Medulla oblongata (tissue), 1 donor: ENCODE data around the gene MBD4.
"Not testable (repeated sequence)": the region's sequence is repeated elsewhere in the genome, so short reads cannot be mapped to it uniquely, and the experiment has no call there.

Experiments
- DNase-seq: peaks from one replicate; pipeline ENCODE4 v3.0.0-alpha.2; 2015; ENCODE audit errors: extremely low spot score

The MBD4 gene

DNA sequence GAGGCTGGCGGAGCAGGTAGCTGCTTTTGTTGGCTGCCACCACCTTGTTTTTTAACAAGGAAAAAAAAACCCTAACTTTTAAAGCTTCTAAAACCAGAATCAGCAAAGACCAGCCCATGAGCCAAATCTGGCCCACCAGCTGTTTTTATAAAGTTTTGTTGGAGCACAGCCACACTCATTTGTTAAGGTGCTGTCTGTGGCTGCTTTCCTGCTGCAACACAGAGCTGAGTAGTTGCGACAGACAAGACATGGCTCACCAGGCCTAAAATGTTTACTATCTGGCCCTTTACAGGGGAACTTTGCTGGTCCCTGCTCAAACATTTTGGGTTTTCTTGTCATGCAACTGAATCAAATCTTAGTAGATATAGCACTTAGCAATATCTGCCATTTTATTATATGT lies 30.2 kb downstream of the MBD4 start:
- no peak for DNase-seq

DNA sequence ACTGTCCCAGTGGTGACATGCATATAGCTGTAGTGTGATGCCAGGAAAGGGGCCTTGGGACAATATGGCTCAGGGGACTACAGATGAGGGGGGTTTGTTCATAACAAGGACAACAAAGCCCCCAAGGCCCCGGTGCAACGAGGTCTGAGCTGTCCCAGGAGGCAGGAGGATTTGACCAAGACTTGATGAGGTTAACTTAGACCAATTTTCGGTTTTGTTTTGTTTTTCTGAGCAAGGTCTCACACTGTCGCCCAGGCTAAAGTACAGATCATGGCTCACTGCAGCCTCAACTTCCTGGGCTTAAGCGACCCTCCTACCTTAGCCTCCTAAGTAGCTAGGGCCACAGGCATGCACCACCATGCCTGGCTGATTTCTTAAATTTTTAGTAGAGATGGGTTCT lies 35.1 kb downstream of the MBD4 start:
- DNase-seq: no peak

DNA sequence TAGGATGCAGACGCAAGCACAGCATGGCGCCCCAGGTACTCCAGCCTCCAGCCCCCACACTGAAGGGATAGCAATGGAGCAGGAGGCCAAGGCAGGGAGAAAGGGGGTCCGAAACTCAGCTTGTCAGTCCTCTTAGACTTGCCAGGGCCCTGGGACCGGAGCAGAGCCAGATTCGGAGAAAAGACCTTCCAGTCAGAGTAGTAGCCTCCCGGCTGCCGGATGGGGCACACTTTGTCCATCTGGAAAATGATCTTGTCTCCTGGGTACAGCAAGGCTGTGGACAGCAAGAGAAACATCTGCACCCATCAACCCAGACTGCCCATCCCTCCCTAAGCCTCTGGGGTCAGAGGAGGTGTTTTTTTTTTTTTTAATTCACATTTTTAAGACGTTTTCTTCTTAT lies 35.6 kb downstream of the MBD4 start:
- no peak for DNase-seq

GRCh38 chr3:129403450-129403849 lies 36.3 kb downstream of the MBD4 start:
- DNase-seq: no peak

GRCh38 chr3:129402616-129403015 lies 37.1 kb downstream of the MBD4 start:
- no peak for DNase-seq

- no peak for DNase-seq
Observed at GRCh38 chr3:129402210-129402609, 37.5 kb downstream of the MBD4 start.

- no peak for DNase-seq
Observed at GRCh38 chr3:129399895-129400357, 39.8 kb downstream of the MBD4 start.

DNA sequence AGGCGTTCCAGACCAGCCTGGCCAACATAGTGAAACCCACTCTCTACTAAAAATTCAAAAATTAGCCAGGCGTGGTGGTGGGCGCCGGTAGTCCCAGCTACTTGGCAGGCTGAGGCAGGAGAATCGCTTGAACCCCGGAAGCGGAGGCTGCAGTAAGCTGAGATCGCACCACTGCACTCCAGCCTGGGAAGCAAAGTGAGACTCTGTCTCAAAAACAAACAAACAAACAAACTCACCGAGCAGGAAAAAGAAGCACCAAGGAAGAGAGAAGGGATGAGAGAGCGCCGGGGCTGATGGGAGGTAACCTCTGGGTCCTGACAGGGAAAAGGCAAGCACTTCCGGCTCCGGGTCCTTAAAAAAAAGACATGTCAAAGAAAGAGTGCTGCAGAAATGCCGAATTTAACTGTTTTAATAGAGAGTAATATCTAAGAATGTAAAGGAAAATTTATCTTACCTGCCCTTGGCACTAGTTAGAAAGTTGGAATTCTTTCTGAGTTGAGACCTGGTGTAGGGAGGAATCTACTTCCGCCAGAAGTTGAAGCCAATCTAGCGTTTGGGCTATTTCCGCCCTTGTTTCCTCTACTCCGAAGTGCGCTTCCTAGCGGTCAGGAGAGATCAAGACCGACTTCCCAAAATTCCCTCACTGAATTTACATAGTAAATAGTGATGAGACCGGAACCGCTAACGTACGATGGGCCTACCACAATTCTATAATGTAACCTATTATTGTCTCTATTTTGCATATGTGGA lies 40.4 kb downstream of the MBD4 start:
- DNase-seq: peak; percentile 98

DNA sequence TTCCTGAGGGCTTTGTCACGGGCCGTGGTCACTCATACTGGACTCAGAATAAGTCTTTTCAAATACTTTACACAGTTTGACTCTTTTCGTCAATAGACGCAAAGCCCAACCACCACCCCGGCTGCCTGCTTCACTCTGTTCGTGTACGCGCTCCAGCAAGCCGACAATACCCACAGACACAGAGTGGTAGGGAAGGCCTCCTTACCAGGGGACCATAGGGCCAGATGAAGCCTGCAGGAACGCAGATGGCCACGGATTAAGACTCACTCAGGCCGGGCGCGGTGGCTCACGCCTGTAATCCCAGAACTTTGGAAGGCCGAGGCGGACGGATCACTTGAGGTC lies 41.0 kb downstream of the MBD4 start:
- DNase-seq: no peak

DNA sequence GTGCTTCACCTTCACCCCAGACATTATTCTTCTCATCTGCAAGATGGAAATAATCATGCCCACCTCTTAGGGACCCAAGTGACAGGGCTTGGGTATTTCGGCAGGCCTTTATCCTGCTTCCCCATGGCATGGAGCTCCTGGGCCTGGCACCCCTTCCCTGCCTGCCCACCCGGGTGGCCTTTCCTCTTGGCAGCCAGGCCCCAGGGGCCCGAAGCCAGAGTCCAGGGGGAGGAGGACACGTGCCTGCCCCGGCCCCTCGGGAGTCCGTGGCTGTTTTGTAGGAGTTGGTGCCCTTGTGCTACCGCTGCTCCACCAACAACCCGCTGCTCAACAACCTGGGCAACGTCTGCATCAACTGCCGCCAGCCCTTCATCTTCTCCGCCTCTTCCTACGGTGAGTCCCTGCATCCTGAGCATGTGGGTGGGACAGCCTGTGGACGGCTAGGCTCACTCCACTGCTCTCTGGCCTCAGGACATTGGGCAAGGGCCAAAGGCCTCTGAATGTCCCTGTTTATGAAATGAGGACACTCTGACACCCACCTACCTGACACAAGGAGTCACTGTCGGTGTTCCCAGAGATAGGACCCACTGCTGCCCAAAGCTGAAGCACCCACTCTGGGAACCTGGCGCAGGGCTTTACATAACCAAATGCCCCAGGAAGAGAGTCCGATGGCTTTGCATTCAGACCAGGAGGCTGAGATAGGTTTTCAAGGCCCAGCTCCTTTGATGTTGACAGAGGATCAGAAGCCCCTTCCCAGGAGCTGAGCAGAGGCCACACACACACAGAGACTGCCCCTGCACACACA lies 45.8 kb downstream of the MBD4 start:
- DNase-seq: not testable (repeated sequence)

- no peak for DNase-seq
Observed at GRCh38 chr3:129393271-129393670, 46.5 kb downstream of the MBD4 start.

DNA sequence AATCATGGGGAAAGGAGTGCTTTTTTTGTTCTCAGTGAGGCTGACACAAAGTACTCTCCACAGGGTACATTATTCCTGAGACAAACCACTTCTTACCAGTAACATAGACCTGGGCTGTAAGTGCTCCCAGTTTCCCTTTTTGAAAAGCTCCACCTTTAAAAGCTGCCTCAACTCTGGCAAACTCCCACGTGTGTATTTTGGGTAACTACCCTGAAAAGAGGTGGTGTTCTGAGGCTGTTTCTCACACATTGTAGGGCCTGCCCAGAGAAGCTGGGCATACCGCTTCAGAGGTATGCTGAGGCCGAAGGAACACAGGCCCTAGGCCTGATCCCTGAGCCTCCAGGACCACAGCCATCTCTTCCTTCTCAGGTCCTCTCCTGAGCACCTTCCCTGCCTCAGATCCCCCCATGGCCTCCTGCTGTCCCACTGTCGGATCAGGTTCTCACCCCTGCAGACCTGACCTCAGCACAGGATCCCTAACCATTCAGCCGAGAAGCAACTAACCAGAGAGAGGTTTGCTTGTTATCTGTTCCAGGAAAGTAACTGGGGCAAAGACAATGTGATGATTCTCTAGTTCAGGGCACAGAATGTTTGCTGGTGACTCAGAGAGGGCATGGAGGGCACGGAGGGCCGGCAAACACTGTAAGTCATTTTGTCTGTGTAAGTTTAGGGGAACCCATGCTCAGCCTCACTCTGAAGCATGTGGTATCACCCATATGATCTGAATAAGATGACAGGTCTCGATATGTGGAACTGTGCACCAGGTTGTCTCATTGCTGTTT lies 47.5 kb downstream of the MBD4 start:
- not testable (repeated sequence) for DNase-seq

- DNase-seq: not testable (repeated sequence)
Observed at GRCh38 chr3:129391583-129391982, 48.2 kb downstream of the MBD4 start.

- DNase-seq: no peak
Observed at GRCh38 chr3:129389572-129389937, 50.2 kb downstream of the MBD4 start.

GRCh38 chr3:129388791-129389571 lies 50.8 kb downstream of the MBD4 start:
- DNase-seq: not testable (repeated sequence)

GRCh38 chr3:129387487-129387886 lies 52.3 kb downstream of the MBD4 start:
- DNase-seq: no peak

- no peak for DNase-seq
Observed at GRCh38 chr3:129386984-129387383, 52.8 kb downstream of the MBD4 start.

DNA sequence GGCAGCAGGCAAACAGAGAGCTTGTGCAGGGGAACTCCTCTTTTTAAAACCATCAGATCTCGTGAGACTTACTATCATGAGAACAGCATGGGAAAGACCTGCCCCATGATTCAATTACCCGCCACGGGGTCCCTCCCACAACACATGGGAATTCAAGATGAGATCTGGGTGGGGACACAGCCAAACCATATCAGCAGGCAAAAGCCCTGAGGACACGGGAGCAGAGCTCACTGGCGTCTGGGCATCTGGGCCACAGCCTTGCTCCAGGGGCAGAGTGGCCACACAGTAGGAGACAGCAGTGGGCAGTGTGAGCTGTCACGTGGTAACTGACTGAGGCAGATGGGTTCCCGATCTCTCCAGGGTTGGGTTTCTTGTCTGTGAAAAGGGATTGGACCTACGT lies 54.2 kb downstream of the MBD4 start:
- not testable (repeated sequence) for DNase-seq

DNA sequence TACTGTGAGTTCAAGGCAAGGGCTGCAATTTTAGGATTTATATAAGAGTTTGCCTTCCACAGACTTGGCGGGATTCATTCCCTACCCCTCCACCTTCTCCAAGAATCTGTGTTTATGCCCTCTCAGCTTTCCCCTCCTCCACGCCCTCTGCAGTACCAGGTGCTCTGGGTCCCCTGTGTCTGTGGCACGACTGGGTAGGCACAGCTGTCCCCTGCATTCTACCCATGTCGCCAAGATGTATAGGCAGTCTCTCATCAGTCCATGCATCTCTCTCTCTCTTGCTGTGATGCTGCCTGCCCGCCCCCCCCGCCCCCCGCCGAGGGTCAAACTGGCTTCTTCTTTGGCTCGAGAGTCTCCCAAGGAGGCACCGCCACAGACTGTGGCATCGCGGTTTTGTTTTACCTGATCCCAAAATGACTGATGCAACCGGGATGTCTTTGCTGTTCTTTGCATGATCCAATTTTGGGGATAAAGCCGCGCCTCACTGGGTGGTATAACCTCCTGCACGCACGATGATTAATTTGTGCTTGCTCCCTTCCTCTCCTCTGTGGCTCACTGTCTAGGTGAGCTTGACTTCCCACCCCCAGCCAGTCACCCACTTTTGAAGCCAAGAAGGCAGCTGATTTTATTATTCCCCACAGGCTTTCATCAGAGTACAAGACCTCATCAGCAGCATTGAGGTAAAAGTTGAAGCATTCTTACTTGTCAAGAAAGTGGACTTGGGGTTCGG lies 55.0 kb downstream of the MBD4 start:
- DNase-seq: no peak

DNA sequence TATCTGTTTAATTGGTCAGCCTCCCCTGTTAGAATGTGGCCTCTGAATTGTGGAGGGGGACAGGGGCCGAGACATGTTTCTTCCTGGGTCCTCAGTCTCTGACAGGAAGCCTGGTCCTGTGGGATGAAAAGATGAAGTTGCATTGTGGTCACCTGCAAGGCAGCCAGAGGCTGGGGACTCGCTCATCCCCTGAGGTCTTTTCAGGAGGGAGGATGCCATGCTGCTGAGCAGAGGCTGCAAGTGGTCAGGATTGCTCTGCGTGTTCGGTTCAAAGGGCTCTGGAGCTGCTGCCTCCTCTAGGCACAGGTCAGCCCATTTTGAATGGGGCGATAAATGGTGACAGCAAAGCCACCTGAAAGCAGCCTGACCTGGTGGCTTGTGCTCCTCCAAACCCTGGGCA lies 55.6 kb downstream of the MBD4 start:
- DNase-seq: not testable (repeated sequence)

DNA sequence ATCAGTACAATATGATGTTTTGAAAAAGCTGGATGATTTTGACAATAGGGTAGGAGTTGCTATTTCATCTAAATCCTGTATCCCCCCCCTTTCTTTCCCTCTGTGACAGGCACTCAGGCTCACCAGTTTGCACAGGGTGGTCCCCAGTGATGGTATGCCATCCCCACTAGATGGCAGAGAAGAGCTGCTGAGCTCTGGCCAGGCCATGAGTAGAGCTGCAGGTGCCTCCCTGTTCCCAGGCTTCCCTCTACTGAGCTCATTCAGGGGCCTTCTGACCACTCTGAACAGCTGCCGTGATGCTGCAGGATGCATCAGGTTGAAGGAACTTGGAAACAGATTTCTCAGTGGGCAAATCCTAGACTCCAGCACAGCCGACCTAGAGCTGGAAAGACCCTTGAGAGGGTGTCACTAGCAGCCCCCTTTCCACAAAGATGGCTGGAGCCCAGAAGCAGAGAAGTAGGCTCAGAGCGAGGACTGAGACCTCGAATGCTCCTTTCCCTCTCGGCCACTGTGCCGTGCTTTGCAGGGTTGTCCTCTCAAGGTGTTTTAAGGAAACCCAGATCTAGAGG lies 56.4 kb downstream of the MBD4 start:
- peak; percentile 74 for DNase-seq
